ENCODE measurements around the gene SLC19A2. TPM values are rescaled to one million over a fixed set of nuclear protein-coding genes. Genes with fewer than 3 reads are reported as not detected.
"Not testable (repeated sequence)": the region's sequence is repeated elsewhere in the genome, so short reads cannot be mapped to it uniquely, and the experiment has no call there.

The SLC19A2 gene
- total RNA-seq, 1 experiment from 2014 or later = 10.1 TPM

DNA sequence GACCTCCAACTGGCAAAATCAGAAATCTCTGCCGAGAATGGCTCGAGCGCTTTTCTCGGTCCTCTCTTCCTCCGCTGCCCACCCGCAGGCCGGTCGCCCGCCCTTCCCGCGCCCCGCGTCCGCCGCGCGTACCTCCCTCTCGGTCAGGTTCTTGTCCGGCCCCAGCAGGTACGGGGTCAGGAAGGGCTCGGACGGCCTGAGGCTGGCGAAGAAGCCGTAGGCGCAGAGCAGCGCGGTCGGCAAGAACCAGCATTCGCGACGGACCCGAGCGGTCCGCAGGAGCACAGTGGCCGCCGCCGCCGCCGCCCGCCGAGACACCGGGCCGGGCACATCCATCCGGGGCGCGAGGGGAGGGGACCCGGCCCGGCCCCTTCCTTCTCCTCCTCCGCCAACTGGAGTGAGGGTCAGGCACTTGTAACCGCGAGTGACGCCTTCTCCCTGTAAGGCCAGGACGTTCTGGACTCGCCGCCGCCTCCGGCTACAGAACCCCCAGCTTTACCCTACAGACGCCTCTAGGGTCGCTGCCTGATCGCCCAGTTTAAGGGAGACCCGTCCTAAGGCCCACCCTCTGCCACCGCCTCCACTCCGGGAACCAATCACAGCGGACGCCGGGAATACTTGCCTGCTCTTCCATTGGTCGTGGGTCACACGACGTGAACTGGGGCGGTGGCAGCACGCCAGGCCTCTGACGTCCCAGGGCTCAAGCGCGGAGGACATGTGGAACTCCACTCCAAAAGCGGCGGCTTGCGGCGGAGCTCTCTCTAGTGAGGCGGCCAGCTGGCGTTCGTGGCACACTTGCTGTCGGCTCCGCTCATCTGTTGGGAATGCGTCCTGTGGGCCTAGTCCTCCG is at the start of gene SLC19A2 (continued):
- TF ChIP-seq ELF1 (IDR thresholded peaks at IDR 0.05; ENCODE audit: borderline replicate concordance, low read depth) (no peak), CBX3 (IDR thresholded peaks at IDR 0.05; ENCODE audit: low read depth) (no peak)
- TF ChIP-seq, protein P1, sequence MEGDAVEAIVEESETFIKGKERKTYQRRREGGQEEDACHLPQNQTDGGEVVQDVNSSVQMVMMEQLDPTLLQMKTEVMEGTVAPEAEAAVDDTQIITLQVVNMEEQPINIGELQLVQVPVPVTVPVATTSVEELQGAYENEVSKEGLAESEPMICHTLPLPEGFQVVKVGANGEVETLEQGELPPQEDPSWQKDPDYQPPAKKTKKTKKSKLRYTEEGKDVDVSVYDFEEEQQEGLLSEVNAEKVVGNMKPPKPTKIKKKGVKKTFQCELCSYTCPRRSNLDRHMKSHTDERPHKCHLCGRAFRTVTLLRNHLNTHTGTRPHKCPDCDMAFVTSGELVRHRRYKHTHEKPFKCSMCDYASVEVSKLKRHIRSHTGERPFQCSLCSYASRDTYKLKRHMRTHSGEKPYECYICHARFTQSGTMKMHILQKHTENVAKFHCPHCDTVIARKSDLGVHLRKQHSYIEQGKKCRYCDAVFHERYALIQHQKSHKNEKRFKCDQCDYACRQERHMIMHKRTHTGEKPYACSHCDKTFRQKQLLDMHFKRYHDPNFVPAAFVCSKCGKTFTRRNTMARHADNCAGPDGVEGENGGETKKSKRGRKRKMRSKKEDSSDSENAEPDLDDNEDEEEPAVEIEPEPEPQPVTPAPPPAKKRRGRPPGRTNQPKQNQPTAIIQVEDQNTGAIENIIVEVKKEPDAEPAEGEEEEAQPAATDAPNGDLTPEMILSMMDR (IDR thresholded peaks at IDR 0.05 in 2 of 3, conservative IDR thresholded peaks at IDR 0.05 in 1 of 3; ENCODE audit: borderline replicate concordance in 1 of 3, insufficient read depth in 1 of 3, low read depth in 2 of 3, low read length in 2 of 3) = 0 out of 6 replicates have a peak, but pooled peaks of 1 of the 3 experiments have one; percentile 8

DNA sequence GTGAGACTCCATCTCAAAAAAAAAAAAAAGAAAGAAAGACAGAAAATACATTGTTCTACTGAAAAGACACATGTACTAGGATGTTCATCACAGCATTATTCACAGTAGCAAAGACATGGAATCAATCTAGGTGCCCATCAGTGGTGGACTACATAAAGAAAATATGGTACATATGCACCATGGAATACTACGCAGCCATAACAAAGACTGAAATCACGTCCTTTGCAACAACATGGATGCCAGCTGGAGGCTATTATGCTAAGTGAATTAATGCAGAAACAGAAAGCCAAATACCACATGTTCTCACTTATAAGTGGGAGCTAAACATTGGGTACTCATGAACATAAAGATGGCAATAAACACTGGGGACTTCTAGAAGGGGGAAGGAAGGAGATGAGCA is 48.9 kb upstream of the SLC19A2 start:
- no peaks in the 10 kb centered on the region for H4K20me1 ChIP-seq (ENCODE audit: insufficient read depth)
- H3K9ac ChIP-seq (ENCODE audit: low read length) = no peak overlapping the region
- H3K79me2 ChIP-seq (ENCODE audit: insufficient read depth, low read length) = no peaks in the 10 kb centered on the region
- H3K4me1 ChIP-seq (ENCODE audit: control insufficient read depth in 1 of 2, insufficient read depth in 2 of 2, low read length in 2 of 2) = peaks cover 11 to 26% of the 10 kb centered on the region in 2 experiments
- no peaks in the 10 kb centered on the region for H3K9me3 ChIP-seq (ENCODE audit: control insufficient read depth in 1 of 2, insufficient read depth in 1 of 2, low read depth in 1 of 2, low read length in 2 of 2)
- no peak for ATAC-seq
- DNase-seq (ENCODE audit: low read depth, low spot score) = no peak
- ChIA-PET POLR2A (no interaction called here), CTCF (no interaction called here), RAD21 (ENCODE audit: low non-redundant PET in 1 of 2, low total read pairs in 2 of 2, uncharacterized antibody in 2 of 2, unreplicated experiment in 2 of 2) (interaction anchor here in 1 of 2 experiments (0.7 kb wide), 1 partner anchor 49 kb away, joined by 3 read pairs; the partner anchor contains the start of gene SLC19A2)
- no peaks in the 10 kb centered on the region for H3K36me3 ChIP-seq (ENCODE audit: control insufficient read depth in 1 of 2, insufficient read depth in 2 of 2, low read length in 2 of 2)
- no peak overlapping the region for H3K4me2 ChIP-seq (ENCODE audit: low read length)
- H3K4me3 ChIP-seq (replicated peaks in 1 of 2; ENCODE audit: low read depth in 1 of 2, low read length in 2 of 2) = no peak overlapping the region
- H3K27ac ChIP-seq (ENCODE audit: low read depth, low read length) = no peak overlapping the region
- no TSS peak for BruUV-seq (replicated peaks)
- H2AFZ ChIP-seq (ENCODE audit: low read depth, low read length, poor library complexity, severe bottlenecking) = no peak overlapping the region
- no peaks in the 10 kb centered on the region for H3K27me3 ChIP-seq (ENCODE audit: insufficient read depth, low read length)
- no peaks in the 10 kb centered on the region for H3K9me2 ChIP-seq (ENCODE audit: insufficient read depth)
- TF ChIP-seq POLR2AphosphoS5 (IDR thresholded peaks at IDR 0.05; ENCODE audit: low read depth, low read length) (no peak), SP1 (IDR thresholded peaks at IDR 0.05; ENCODE audit: low read depth) (no peak), RAD21 (IDR thresholded peaks at IDR 0.05; ENCODE audit: low read depth) (no peak)
- intact Hi-C loops (cut with micrococcal nuclease) = no loop called here

DNA sequence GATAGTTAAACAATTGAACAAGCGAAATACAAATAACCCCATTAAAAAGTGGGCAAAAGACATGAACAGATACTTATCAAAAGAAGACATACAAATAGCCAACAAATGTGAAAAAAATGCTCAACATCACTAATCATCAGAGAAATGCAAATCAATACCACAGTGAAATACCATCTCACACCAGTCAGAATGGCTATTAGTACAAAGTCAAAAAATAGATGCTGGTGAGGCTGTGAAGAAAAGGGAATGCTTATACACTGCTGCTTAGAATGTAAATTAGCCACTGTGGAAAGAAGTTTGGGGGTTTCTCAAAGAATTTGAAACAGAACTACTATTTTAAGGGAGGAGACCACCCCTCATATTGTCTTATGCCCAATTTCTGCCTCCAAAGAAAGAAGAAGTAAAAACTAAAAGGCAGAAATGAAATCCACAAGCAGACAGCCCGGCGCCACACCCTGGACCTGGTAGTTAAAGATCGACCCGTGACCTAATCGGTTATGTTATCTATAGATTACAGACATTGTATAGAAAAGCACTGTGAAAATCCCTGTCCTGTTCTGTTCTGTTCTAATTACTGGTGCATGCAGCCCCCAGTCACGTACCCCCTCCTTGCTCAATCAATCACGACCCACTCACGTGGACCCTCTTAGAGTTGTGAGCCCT is 47.9 kb upstream of the SLC19A2 start:
- H3K36me3 ChIP-seq (ENCODE audit: control insufficient read depth in 1 of 2, insufficient read depth in 2 of 2, low read length in 2 of 2); BruUV-seq (replicated peaks); H3K4me3 ChIP-seq (replicated peaks in 1 of 2; ENCODE audit: low read depth in 1 of 2, low read length in 2 of 2); H3K9me2 ChIP-seq (ENCODE audit: insufficient read depth); ATAC-seq; H2AFZ ChIP-seq (ENCODE audit: low read depth, low read length, poor library complexity, severe bottlenecking); H4K20me1 ChIP-seq (ENCODE audit: insufficient read depth); H3K4me2 ChIP-seq (ENCODE audit: low read length); H3K27ac ChIP-seq (ENCODE audit: low read depth, low read length); intact Hi-C loops (cut with micrococcal nuclease); H3K27me3 ChIP-seq (ENCODE audit: insufficient read depth, low read length); DNase-seq (ENCODE audit: low read depth, low spot score); CTCF ChIA-PET; POLR2A ChIA-PET; H3K79me2 ChIP-seq (ENCODE audit: insufficient read depth, low read length); H3K9me3 ChIP-seq (ENCODE audit: control insufficient read depth in 1 of 2, insufficient read depth in 1 of 2, low read depth in 1 of 2, low read length in 2 of 2); H3K9ac ChIP-seq (ENCODE audit: low read length): not testable (repeated sequence)
- H3K4me1 ChIP-seq (ENCODE audit: control insufficient read depth in 1 of 2, insufficient read depth in 2 of 2, low read length in 2 of 2) = peaks cover 14 to 26% of the 10 kb centered on the region in 2 experiments
- RAD21 ChIA-PET (ENCODE audit: low non-redundant PET in 1 of 2, low total read pairs in 2 of 2, uncharacterized antibody in 2 of 2, unreplicated experiment in 2 of 2) = interaction anchor here in 1 of 2 experiments (0.7 kb wide), 1 partner anchor 48 kb away, joined by 3 read pairs; the partner anchor contains the start of gene SLC19A2
